Hepatocyte (in vitro differentiated cells): ENCODE data around the gene WDR37. TPM values are rescaled to one million over a fixed set of nuclear protein-coding genes. Genes with fewer than 3 reads are reported as not detected.

ENCODE experiments used
- DNase-seq: peaks from one replicate; pipeline ENCODE4 v3.0.0-alpha.2; 2016; ENCODE audit warnings: low spot score
- H2AFZ ChIP-seq: fragments of 200-600 bp; sonication (generic); 2 replicates; pipeline ENCODE4 v1.6.0; 2016; ENCODE audit warnings: antibody characterized with exemption, mild to moderate bottlenecking
- H3K27ac ChIP-seq: fragments of 200-600 bp; sonication (generic); 2 replicates; pipeline ENCODE4 v1.5.1; 2016; ENCODE audit warnings: mild to moderate bottlenecking
- H3K27me3 ChIP-seq: fragments of 200-600 bp; sonication (generic); 2 replicates; pipeline ENCODE4 v1.6.1; 2016
- H3K36me3 ChIP-seq: fragments of 200-600 bp; sonication (generic); replicated peaks from 2 replicates; pipeline ENCODE4 v1.5.1; 2016; ENCODE audit warnings: low read depth; ENCODE audit not compliant: insufficient read depth
- H3K4me1 ChIP-seq: fragments of 200-600 bp; sonication (generic); 2 replicates; pipeline ENCODE4 v1.5.1; 2016; ENCODE audit warnings: mild to moderate bottlenecking, moderate library complexity; ENCODE audit not compliant: insufficient read depth
- H3K4me2 ChIP-seq: fragments of 200-600 bp; sonication (generic); 2 replicates; pipeline ENCODE4 v1.6.0; 2016
- H3K4me3 ChIP-seq: fragments of 200-600 bp; sonication (generic); 2 replicates; pipeline ENCODE4 v1.5.1; 2016; ENCODE audit warnings: mild to moderate bottlenecking
- H3K79me2 ChIP-seq: fragments of 200-600 bp; sonication (generic); 2 replicates; pipeline ENCODE4 v1.6.0; 2017; ENCODE audit warnings: mild to moderate bottlenecking
- H3K9me2 ChIP-seq: fragments of 200-600 bp; sonication (generic); replicated peaks from 2 replicates; pipeline ENCODE4 v1.6.0; 2017; ENCODE audit warnings: mild to moderate bottlenecking; ENCODE audit not compliant: insufficient read depth
- H3K9me3 ChIP-seq: fragments of 200-600 bp; sonication (generic); 2 replicates; pipeline ENCODE4 v1.5.1; 2016; ENCODE audit warnings: low read depth, mild to moderate bottlenecking
- H4K20me1 ChIP-seq: fragments of 200-600 bp; sonication (generic); 2 replicates; pipeline ENCODE4 v1.6.0; 2016; ENCODE audit warnings: mild to moderate bottlenecking; ENCODE audit not compliant: insufficient read depth, poor library complexity, severe bottlenecking
- EZH2 ChIP-seq: fragments of 200-600 bp; sonication (generic); IDR thresholded peaks from 2 replicates; pipeline ENCODE4 v1.6.1; 2016; ENCODE audit warnings: antibody characterized with exemption, mild to moderate bottlenecking, borderline replicate concordance
- EZH2phosphoT487 ChIP-seq: fragments of 200-600 bp; sonication (generic); IDR thresholded peaks from one replicate; pipeline ENCODE4 v1.6.1; 2018; ENCODE audit warnings: antibody characterized with exemption, mild to moderate bottlenecking, low read depth, moderate library complexity; ENCODE audit not compliant: unreplicated experiment, severe bottlenecking
- WGBS: methylation state at CpG from one replicate; pipeline ENCODE4 v1.1.6; 2016; ENCODE audit warnings: low lambda C conversion rate; ENCODE audit errors: missing lambda C conversion rate; 5-methylcytosine and 5-hydroxymethylcytosine counted together
- polyA plus RNA-seq: library from polyadenylated mRNA; unstranded; fragments of >200 nt; fragmentation: Nextera tagmentation; extraction: Ambion mirVana; gene quantifications from 2 replicates; pipeline ENCODE4 v1.2.1, GENCODE V29; 2016
- total RNA-seq: library from RNA; depleted of rRNA; stranded (reverse); fragments of >200 nt; gene quantifications from 2 replicates; pipeline ENCODE4 v1.2.3, GENCODE V29; 2014
- TF ChIP-seq, protein P1 (sequence below): fragments of 200-600 bp; sonication (generic); IDR thresholded peaks from 2 replicates; pipeline ENCODE4 v1.5.1; 2016; ENCODE audit warnings: antibody characterized with exemption, mild to moderate bottlenecking; ENCODE audit not compliant: poor library complexity

WDR37 gene
- total and polyA plus RNA-seq, 2 experiments from 2014 or later, result 8.6 to 12.3 TPM

DNA sequence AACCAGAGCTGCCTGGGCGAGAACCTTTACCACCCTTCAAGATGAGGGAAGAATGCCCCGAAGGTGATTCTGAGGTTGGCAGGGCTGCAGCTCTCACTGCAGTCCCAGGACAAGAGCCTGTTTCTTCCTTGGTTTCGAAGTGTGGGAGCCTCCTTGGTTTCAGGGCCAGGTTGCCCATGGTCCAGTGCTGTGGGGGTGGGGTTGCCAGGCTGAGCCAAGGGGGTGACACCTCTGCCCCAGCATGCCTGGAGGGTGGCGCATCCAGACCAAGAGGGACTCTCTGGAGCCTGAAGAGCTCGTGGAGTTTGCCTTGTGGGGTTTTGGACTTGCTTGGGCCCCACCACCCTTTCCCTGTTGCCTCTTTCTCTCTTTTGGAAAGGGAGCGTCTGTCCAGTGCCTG, 41.3 kb downstream of the WDR37 start:
- no peaks in the 10 kb centered on the region for H4K20me1 ChIP-seq
- 98% methylated on average over 6 of the region's 6 CpGs for WGBS
- no peaks in the 10 kb centered on the region for H3K9me3 ChIP-seq
- H3K4me1 ChIP-seq, result no peaks in the 10 kb centered on the region
- no peaks in the 10 kb centered on the region for H3K79me2 ChIP-seq
- no peak overlapping the region for H3K27ac ChIP-seq
- peaks cover 3% of the 10 kb centered on the region for H3K36me3 ChIP-seq
- no peak overlapping the region for H3K4me3 ChIP-seq
- H2AFZ ChIP-seq, result no peak overlapping the region
- DNase-seq, result no peak
- no peaks in the 10 kb centered on the region for H3K27me3 ChIP-seq
- no peak for TF ChIP-seq EZH2phosphoT487
- TF ChIP-seq, protein P1, sequence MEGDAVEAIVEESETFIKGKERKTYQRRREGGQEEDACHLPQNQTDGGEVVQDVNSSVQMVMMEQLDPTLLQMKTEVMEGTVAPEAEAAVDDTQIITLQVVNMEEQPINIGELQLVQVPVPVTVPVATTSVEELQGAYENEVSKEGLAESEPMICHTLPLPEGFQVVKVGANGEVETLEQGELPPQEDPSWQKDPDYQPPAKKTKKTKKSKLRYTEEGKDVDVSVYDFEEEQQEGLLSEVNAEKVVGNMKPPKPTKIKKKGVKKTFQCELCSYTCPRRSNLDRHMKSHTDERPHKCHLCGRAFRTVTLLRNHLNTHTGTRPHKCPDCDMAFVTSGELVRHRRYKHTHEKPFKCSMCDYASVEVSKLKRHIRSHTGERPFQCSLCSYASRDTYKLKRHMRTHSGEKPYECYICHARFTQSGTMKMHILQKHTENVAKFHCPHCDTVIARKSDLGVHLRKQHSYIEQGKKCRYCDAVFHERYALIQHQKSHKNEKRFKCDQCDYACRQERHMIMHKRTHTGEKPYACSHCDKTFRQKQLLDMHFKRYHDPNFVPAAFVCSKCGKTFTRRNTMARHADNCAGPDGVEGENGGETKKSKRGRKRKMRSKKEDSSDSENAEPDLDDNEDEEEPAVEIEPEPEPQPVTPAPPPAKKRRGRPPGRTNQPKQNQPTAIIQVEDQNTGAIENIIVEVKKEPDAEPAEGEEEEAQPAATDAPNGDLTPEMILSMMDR, result no peak
- TF ChIP-seq EZH2, result no peak
- no peaks in the 10 kb centered on the region for H3K9me2 ChIP-seq
- H3K4me2 ChIP-seq, result no peak overlapping the region

DNA sequence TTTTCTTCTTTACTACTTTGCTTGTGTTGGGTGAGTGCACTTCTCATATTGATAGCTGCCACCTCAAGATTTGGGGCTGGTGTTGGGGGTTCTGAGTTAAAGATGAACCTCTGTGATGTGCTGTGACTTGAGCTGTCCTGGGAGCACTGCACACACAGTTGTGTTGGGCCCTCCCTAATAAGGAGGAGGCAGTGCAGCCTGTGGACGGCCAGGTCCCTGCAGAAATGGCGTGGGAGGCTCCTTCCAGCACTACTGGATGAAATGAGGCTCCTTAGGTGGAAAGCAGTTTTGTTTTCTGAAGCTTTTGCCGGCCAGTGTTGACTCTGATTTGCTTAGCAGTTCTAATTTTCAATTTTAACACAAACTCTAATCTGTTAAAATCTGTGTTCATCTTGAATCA, 44.0 kb downstream of the WDR37 start:
- Histone ChIP-seq H3K4me1 (no peaks in the 10 kb centered on the region), H3K27me3 (no peaks in the 10 kb centered on the region), H3K36me3 (peaks cover 3% of the 10 kb centered on the region), H4K20me1 (no peaks in the 10 kb centered on the region), H3K9me2 (no peaks in the 10 kb centered on the region), H3K9me3 (no peaks in the 10 kb centered on the region), H3K27ac (no peak overlapping the region), H3K4me2 (no peak overlapping the region), H3K4me3 (no peak overlapping the region), H3K79me2 (no peaks in the 10 kb centered on the region), H2AFZ (no peak overlapping the region)
- no peak for DNase-seq
- TF ChIP-seq EZH2phosphoT487 (no peak), EZH2 (no peak)
- TF ChIP-seq, protein P1, result no peak
- 78% methylated on average over 3 of the region's 3 CpGs for WGBS

DNA sequence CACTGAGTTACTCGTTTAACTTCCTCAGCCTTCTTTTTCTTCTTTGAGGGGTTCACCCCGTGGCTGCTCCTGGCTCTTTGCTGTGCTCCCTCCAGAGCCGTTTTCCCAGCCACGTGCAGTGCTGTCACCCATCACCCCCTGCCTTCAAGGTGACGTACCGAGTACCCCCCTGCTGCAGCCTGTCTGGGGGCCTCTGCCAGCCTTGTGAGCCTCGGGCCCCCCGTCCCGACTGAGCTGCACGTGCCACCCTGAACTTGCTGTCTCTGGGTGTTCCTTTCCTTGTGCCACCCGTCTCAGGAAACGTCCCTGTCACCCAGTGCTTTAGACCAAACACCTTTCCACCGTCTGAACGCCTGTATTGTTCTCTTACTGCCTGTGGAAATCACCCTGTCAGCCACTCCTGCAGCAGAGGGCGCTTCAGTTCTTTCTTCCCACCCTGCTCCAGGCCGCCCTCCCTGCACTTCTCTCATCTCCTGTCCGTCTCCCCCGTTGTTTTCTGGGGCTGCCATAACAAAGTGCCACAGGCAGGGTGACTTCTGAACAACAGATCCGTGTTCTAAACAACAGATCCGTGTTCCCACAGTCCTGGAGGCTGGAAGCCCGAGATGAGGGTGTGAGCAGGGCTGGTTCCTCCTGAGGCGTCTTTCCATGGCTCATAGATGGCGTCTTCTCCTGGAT, 44.6 kb downstream of the WDR37 start:
- Histone ChIP-seq H3K79me2 (no peaks in the 10 kb centered on the region), H2AFZ (no peak overlapping the region), H3K4me2 (no peak overlapping the region), H3K36me3 (peaks cover 1% of the 10 kb centered on the region), H3K9me2 (no peaks in the 10 kb centered on the region), H3K4me3 (no peak overlapping the region), H3K27me3 (no peaks in the 10 kb centered on the region), H3K27ac (no peak overlapping the region), H3K9me3 (no peaks in the 10 kb centered on the region), H3K4me1 (no peaks in the 10 kb centered on the region), H4K20me1 (no peaks in the 10 kb centered on the region)
- TF ChIP-seq, protein P1, result no peak
- no peak for TF ChIP-seq EZH2
- TF ChIP-seq EZH2phosphoT487, result no peak
- no peak for DNase-seq
- 69% methylated on average over 23 of the region's 23 CpGs for WGBS
